ENCODE data around the gene THRSP. TPM values are rescaled to one million over a fixed set of nuclear protein-coding genes. Genes with fewer than 3 reads are reported as not detected.

The THRSP gene
- total and polyA plus RNA-seq, 2 donors from 2014 or later = 6.4 TPM; not detected in 1

GRCh38 chr11:78046486-78046854 lies 17.2 kb upstream of the THRSP start:
- H3K4me1 ChIP-seq (ENCODE audit: control insufficient read depth in 2 of 3, insufficient read depth in 2 of 3, low read depth in 1 of 3, low read length in 3 of 3) = peaks cover 0 to 8% (median 5%) of the 10 kb centered on the region in 3 donors
- FAIRE-seq (no peak), DNase-seq (no peak)
- no peak overlapping the region for H3K27ac ChIP-seq (ENCODE audit: low read depth in 2 of 2, low read length in 2 of 2)
- H3K36me3 ChIP-seq (ENCODE audit: control insufficient read depth in 2 of 3, insufficient read depth in 3 of 3, low read length in 3 of 3) = no peaks in the 10 kb centered on the region
- H3K27me3 ChIP-seq (ENCODE audit: control insufficient read depth, insufficient read depth, low read length) = no peaks in the 10 kb centered on the region
- intact Hi-C loops (cut with DNase I) = no loop called here
- no peaks in the 10 kb centered on the region for H3K9me3 ChIP-seq (ENCODE audit: control insufficient read depth in 2 of 3, insufficient read depth in 1 of 3, low read length in 3 of 3)
- no peak for TF ChIP-seq CTCF (IDR thresholded peaks at IDR 0.05; ENCODE audit: borderline replicate concordance, extremely low read depth, insufficient read depth)
- peak overlapping the region in 1 of 3 donors; percentile 77 for H3K4me3 ChIP-seq (ENCODE audit: low read length in 3 of 3)
- H3K9ac ChIP-seq (ENCODE audit: low read length in 3 of 3) = peak overlapping the region in 1 of 3 donors; percentile 30

- no peak overlapping the region for H3K27ac ChIP-seq (ENCODE audit: low read depth in 2 of 2, low read length in 2 of 2)
- TF ChIP-seq CTCF (IDR thresholded peaks at IDR 0.05; ENCODE audit: borderline replicate concordance, extremely low read depth, insufficient read depth) = no peak
- no peak overlapping the region for H3K4me3 ChIP-seq (ENCODE audit: low read length in 3 of 3)
- no peaks in the 10 kb centered on the region for H3K36me3 ChIP-seq (ENCODE audit: control insufficient read depth in 2 of 3, insufficient read depth in 3 of 3, low read length in 3 of 3)
- H3K9ac ChIP-seq (ENCODE audit: low read length in 3 of 3) = no peak overlapping the region
- H3K9me3 ChIP-seq (ENCODE audit: control insufficient read depth in 2 of 3, insufficient read depth in 1 of 3, low read length in 3 of 3) = no peaks in the 10 kb centered on the region
- DNase-seq (no peak), FAIRE-seq (no peak)
- H3K4me1 ChIP-seq (ENCODE audit: control insufficient read depth in 2 of 3, insufficient read depth in 2 of 3, low read depth in 1 of 3, low read length in 3 of 3) = peaks cover 0 to 8% (median 5%) of the 10 kb centered on the region in 3 donors
- intact Hi-C loops (cut with DNase I) = no loop called here
- no peaks in the 10 kb centered on the region for H3K27me3 ChIP-seq (ENCODE audit: control insufficient read depth, insufficient read depth, low read length)
Observed at GRCh38 chr11:78048561-78048960, 15.1 kb upstream of the THRSP start.

GRCh38 chr11:78049348-78049747 lies 14.3 kb upstream of the THRSP start:
- intact Hi-C loops (cut with DNase I) = no loop called here
- Histone ChIP-seq H3K9me3 (ENCODE audit: control insufficient read depth in 2 of 3, insufficient read depth in 1 of 3, low read length in 3 of 3) (no peaks in the 10 kb centered on the region), H3K27me3 (ENCODE audit: control insufficient read depth, insufficient read depth, low read length) (no peaks in the 10 kb centered on the region), H3K27ac (ENCODE audit: low read depth in 2 of 2, low read length in 2 of 2) (no peak overlapping the region), H3K36me3 (ENCODE audit: control insufficient read depth in 2 of 3, insufficient read depth in 3 of 3, low read length in 3 of 3) (no peaks in the 10 kb centered on the region), H3K9ac (ENCODE audit: low read length in 3 of 3) (no peak overlapping the region), H3K4me1 (ENCODE audit: control insufficient read depth in 2 of 3, insufficient read depth in 2 of 3, low read depth in 1 of 3, low read length in 3 of 3) (peaks cover 0 to 8% (median 5%) of the 10 kb centered on the region in 3 donors), H3K4me3 (ENCODE audit: low read length in 3 of 3) (no peak overlapping the region)
- DNase-seq = no peak
- no peak for FAIRE-seq
- no peak for TF ChIP-seq CTCF (IDR thresholded peaks at IDR 0.05; ENCODE audit: borderline replicate concordance, extremely low read depth, insufficient read depth)
